Suprapubic skin (tissue), 4 donors: ENCODE results near the gene C9orf152. TPM values are rescaled to one million over a fixed set of nuclear protein-coding genes. Genes with fewer than 3 reads are reported as not detected.

Source experiments
- DNase-seq, 2 donors: peaks; one replicate each; pipeline ENCODE4 v3.0.0-alpha.2; 2019; ENCODE audit warnings: low spot score in 2 of 2
- H3K27ac ChIP-seq: fragments of 200-600 bp; sonication (generic); one replicate; pipeline ENCODE4 v1.5.1; 2019
- H3K27me3 ChIP-seq: fragments of 200-600 bp; sonication (generic); one replicate; pipeline ENCODE4 v1.5.1; 2019
- H3K36me3 ChIP-seq: fragments of 200-600 bp; sonication (generic); one replicate; pipeline ENCODE4 v1.5.1; 2019
- H3K4me1 ChIP-seq: fragments of 200-600 bp; sonication (generic); one replicate; pipeline ENCODE4 v1.5.1; 2019
- H3K4me3 ChIP-seq: fragments of 200-600 bp; sonication (generic); one replicate; pipeline ENCODE4 v1.5.1; 2019; ENCODE audit warnings: mild to moderate bottlenecking
- H3K9me3 ChIP-seq: fragments of 200-600 bp; sonication (generic); one replicate; pipeline ENCODE4 v1.5.1; 2019
- CTCF ChIP-seq, 2 donors: fragments of 200-600 bp in 1 of 2; fragments of 450-650 bp in 1 of 2; sonication (generic) in 1 of 2; IDR thresholded peaks; one replicate each; pipeline ENCODE4 v1.5.1; 2016 to 2019; ENCODE audit warnings: antibody characterized with exemption in 2 of 2, mild to moderate bottlenecking in 1 of 2, moderate library complexity in 1 of 2
- EP300 ChIP-seq: sonication (generic); formaldehyde crosslinking; IDR thresholded peaks from one replicate; pipeline ENCODE4 v1.6.1; 2017; ENCODE audit warnings: antibody characterized with exemption
- POLR2A ChIP-seq, 2 donors: fragments of 450-650 bp; IDR thresholded peaks; one replicate each; pipeline ENCODE4 v1.6.1; 2017; ENCODE audit warnings: antibody characterized with exemption in 2 of 2, mild to moderate bottlenecking in 2 of 2, moderate library complexity in 2 of 2
- POLR2AphosphoS5 ChIP-seq, 3 donors: sonication (generic); formaldehyde crosslinking; IDR thresholded peaks; one replicate each; pipeline ENCODE4 v1.6.1; 2017; ENCODE audit warnings: antibody characterized with exemption in 3 of 3
- WGBS: methylation state at CpG from one replicate; pipeline ENCODE4 v1.1.5; 2018; 5-methylcytosine and 5-hydroxymethylcytosine counted together
- total RNA-seq, 4 donors: library from RNA; depleted of rRNA; stranded (reverse); fragments of >200 nt; gene quantifications; one replicate each; pipeline ENCODE4 v1.1.0, GENCODE V29; 2016

The C9orf152 gene
- total RNA-seq, 4 donors from 2014 or later: 8.6 to 14.9 (median 10.9) TPM

- Histone ChIP-seq H3K4me1 (peaks cover 28% of the 10 kb centered on the region), H3K4me3 (no peak overlapping the region), H3K27me3 (no peaks in the 10 kb centered on the region), H3K36me3 (no peaks in the 10 kb centered on the region), H3K9me3 (no peaks in the 10 kb centered on the region), H3K27ac (no peak overlapping the region)
- DNase-seq: no peak
- 85% methylated on average over 3 of the region's 3 CpGs for WGBS
- TF ChIP-seq CTCF (IDR thresholded peaks at IDR 0.05) (no peak), EP300 (no peak), POLR2A (IDR thresholded peaks at IDR 0.05) (no peak), POLR2AphosphoS5 (IDR thresholded peaks at IDR 0.05) (no peak)
These were observed 52.2 kb downstream of the C9orf152 start for GRCh38 chr9:110155751-110156150.

- no peak overlapping the region for H3K4me3 ChIP-seq
- no peak overlapping the region for H3K27ac ChIP-seq
- DNase-seq: no peak
- TF ChIP-seq POLR2AphosphoS5 (IDR thresholded peaks at IDR 0.05) (no peak), CTCF (IDR thresholded peaks at IDR 0.05) (no peak), POLR2A (IDR thresholded peaks at IDR 0.05) (no peak), EP300 (no peak)
- peaks cover 37% of the 10 kb centered on the region for H3K4me1 ChIP-seq
- 83% methylated on average over 2 of the region's 2 CpGs for WGBS
- no peaks in the 10 kb centered on the region for H3K36me3 ChIP-seq
- no peaks in the 10 kb centered on the region for H3K9me3 ChIP-seq
- no peaks in the 10 kb centered on the region for H3K27me3 ChIP-seq
These were observed 54.5 kb downstream of the C9orf152 start for GRCh38 chr9:110153431-110153830.

GRCh38 chr9:110152704-110153374 lies 55.1 kb downstream of the C9orf152 start:
- DNase-seq: no peak
- 51% methylated on average over 3 of the region's 3 CpGs for whole genome bisulfite sequencing
- Histone ChIP-seq H3K27ac (no peak overlapping the region), H3K27me3 (no peaks in the 10 kb centered on the region), H3K4me3 (no peak overlapping the region), H3K9me3 (no peaks in the 10 kb centered on the region), H3K36me3 (no peaks in the 10 kb centered on the region), H3K4me1 (peaks cover 38% of the 10 kb centered on the region)
- TF ChIP-seq POLR2AphosphoS5 (IDR thresholded peaks at IDR 0.05) (no peak), CTCF (IDR thresholded peaks at IDR 0.05) (peak; percentile 51 to 54)

Other genes starting within 250 kb of the C9orf152 start
- gene TXN, start 48.3 kb upstream of the C9orf152 start, total RNA-seq: 100 to 1,000 TPM; 126 to 214 (median 154) TPM
- gene TXNDC8, start 129.7 kb upstream of the C9orf152 start, total RNA-seq: not detected